Stimulated activated CD8-positive, alpha-beta memory T cell treated with anti-CD3 and anti-CD28 coated beads, Interleukin-2, amount 100 ng/mL, for 48 hours (primary cell): ENCODE measurements around the gene PTH2R.
"Not testable (repeated sequence)": the region's sequence is repeated elsewhere in the genome, so short reads cannot be mapped to it uniquely, and the experiment has no call there.

Experiments
- DNase-seq, 2 donors: peaks; one replicate each; pipeline ENCODE4 v3.0.0-alpha.2; 2020; ENCODE audit warnings: low read depth in 2 of 2

The PTH2R gene

GRCh38 chr2:208392300-208392699 lies 14.3 kb upstream of the PTH2R start:
- DNase-seq, result no peak

DNA sequence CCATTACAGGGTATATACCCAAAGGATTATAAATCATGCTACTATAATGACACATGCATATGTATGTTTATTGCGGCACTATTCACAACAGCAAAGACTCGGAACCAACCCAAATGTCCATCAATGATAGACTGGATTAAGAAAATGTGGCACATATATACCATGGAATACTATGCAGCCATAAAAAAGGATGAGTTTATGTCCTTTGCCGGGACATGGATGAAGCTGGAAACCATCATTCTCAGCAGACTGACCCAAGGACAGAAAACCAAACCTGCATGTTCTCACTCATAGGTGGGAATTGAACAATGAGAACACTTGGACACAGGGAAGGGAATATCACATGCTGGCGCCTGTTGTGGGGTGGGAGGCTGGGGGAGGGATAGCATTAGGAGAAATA lies 9.8 kb upstream of the PTH2R start:
- not testable (repeated sequence) for DNase-seq

- no peak for DNase-seq
Measured at GRCh38 chr2:208399201-208399600, 7.4 kb upstream of the PTH2R start.

- no peak for DNase-seq
Measured at GRCh38 chr2:208407667-208408066, 1.1 kb downstream of the PTH2R start.

- no peak for DNase-seq
Measured at GRCh38 chr2:208413931-208414330, 7.3 kb downstream of the PTH2R start.

DNA sequence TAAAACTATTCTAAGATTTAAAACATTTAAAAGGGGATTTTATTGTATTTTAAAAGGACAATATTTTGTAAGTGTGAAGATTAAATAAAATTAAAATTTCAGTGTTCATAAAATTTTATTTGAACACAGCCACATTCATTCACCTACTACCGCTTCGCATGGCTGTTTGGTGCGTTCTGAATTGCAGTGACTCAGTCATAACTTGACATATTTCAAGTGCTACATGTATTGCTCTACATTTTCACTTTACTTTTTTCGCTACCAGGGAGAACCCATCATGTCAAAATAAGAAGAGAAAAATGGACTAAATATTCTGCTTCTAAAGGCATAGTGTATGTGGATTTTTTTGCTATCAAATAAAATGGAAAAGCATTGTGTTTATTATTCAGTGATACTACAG lies 8.7 kb downstream of the PTH2R start:
- no peak for DNase-seq

DNA sequence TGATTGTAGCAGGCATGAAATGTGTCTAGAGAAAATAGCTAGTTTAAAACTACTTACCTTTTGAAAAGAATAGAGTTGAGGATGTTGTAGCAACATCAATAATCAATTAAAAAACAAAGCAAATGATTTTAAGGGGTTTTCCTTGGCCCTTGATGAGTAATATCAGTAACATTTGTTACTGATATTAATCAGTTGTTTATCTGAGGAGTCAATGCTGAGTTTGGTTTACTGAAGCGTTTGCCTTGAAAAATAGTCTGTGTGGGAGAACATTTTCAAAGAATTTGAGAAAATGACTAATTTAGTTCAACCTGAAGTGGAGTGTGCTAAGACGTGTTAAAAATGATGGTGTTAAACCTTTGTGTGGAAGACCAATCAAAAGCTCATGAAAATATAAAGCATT lies 9.3 kb downstream of the PTH2R start:
- DNase-seq, result no peak

- no peak for DNase-seq
Measured at GRCh38 chr2:208426412-208427045, 19.9 kb downstream of the PTH2R start.

GRCh38 chr2:208437755-208438154 lies 31.2 kb downstream of the PTH2R start:
- DNase-seq, result no peak

- DNase-seq, result no peak
Measured at GRCh38 chr2:208440716-208441115, 34.1 kb downstream of the PTH2R start.

DNA sequence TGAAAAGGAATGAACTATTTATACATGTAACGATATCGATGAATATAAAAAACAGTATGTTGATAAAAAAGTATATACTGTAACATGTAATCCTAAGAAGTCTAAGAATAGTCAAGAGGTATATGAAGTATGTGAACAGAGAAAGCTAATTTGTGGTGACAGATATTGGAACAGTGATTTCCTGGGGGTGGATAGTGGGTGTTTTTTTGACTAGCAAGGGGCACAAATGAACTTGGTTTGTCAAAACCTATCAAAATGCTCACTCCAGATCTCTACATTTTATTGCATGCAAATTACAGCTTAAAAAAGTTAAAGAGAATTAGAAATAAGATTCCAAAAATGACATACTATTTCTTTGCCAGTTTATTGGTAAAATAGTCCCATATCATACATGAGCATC lies 35.4 kb downstream of the PTH2R start:
- DNase-seq, result no peak

DNA sequence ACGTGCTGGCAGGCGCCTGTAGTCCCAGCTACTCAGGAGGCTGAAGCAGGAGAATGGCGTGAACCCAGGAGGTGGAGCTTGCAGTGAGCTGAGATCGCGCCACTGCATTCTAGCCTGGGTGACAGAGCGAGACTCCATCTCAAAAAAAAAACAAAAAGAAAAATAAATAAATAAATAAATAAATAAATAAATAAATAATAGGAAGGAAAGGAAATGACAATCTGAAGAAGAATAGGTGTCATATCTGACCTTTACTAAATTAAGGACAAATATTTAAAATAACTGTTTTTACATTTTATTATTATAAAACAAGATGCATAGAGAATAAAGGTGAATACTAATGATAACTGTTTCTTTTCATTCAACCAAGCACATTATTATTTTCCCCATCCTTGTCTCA lies 40.9 kb downstream of the PTH2R start:
- not testable (repeated sequence) for DNase-seq

DNA sequence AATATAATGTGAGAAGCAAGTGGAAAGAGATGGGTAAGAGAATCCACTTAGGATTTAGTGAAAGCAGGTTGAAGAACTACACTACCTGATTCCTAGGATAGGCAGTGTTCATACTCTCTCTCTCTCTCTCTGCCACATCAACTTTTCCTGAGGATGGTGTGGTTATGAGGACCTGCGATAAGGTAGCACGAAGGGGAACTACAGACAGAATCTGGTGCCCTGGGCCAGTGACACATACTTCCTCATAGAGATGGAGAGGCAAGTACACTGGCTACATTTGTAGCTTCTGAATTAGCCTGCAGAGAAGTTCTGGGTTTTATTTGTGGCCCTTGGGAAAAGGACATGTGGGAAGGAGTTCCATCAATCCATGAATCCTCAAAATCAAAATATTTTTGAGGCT lies 44.5 kb downstream of the PTH2R start:
- no peak for DNase-seq

- DNase-seq, result no peak
Measured at GRCh38 chr2:208454861-208455260, 48.3 kb downstream of the PTH2R start.

GRCh38 chr2:208463721-208464120 lies 57.1 kb downstream of the PTH2R start:
- no peak for DNase-seq

GRCh38 chr2:208464205-208464604 lies 57.6 kb downstream of the PTH2R start:
- DNase-seq, result no peak

GRCh38 chr2:208466151-208466919 lies 59.7 kb downstream of the PTH2R start:
- DNase-seq, result no peak

- DNase-seq, result no peak
Measured at GRCh38 chr2:208466920-208467298, 60.3 kb downstream of the PTH2R start.

- DNase-seq, result no peak
Measured at GRCh38 chr2:208467564-208467963, 61.0 kb downstream of the PTH2R start.

GRCh38 chr2:208477741-208478140 lies 71.1 kb downstream of the PTH2R start:
- DNase-seq, result no peak

- DNase-seq, result no peak
Measured at GRCh38 chr2:208479342-208479741, 72.8 kb downstream of the PTH2R start.

- DNase-seq, result not testable (repeated sequence)
Measured at GRCh38 chr2:208481945-208482344, 75.4 kb downstream of the PTH2R start.

- not testable (repeated sequence) for DNase-seq
Measured at GRCh38 chr2:208482453-208483015, 75.9 kb downstream of the PTH2R start.
